WTC11 (cell line): ENCODE results near the gene IPO11. TPM values are rescaled to one million over a fixed set of nuclear protein-coding genes. Genes with fewer than 3 reads are reported as not detected.

Experiments
- ATAC-seq: fragments of 200-7000 bp; cut with Tn5 transposase; 2 replicates; pipeline ENCODE4 v1.10.0; 2021; ENCODE audit warnings: mild to moderate bottlenecking, moderate library complexity
- CTCF ChIA-PET: fragments of 300-600 bp; sonication (Branson Sonifier 250); formaldehyde crosslinking; loops from one replicate; lab custom pipeline; 2021; ENCODE audit warnings: antibody characterized with exemption; lab: Charles Lee
- POLR2A ChIA-PET: fragments of 350-600 bp; sonication (Branson Sonifier 250); formaldehyde crosslinking; loops from one replicate; lab custom pipeline; 2021; ENCODE audit warnings: antibody characterized with exemption; lab: Charles Lee
- DNase-seq: peaks from one replicate; pipeline ENCODE4 v3.0.0; 2021; ENCODE audit warnings: low spot score
- H3K27ac Mint-ChIP-seq: 2 replicates; pipeline ENCODE4 v1.8.0; 2021; ENCODE audit warnings: mixed read lengths
- H3K27me3 Mint-ChIP-seq: 2 replicates; pipeline ENCODE4 v1.8.0; 2021; ENCODE audit warnings: low read depth, mild to moderate bottlenecking, moderate library complexity, mixed read lengths
- H3K36me3 Mint-ChIP-seq: 2 replicates; pipeline ENCODE4 v1.8.0; 2021; ENCODE audit warnings: mixed read lengths
- H3K4me1 Mint-ChIP-seq: 2 replicates; pipeline ENCODE4 v1.8.0; 2022; ENCODE audit warnings: mixed read lengths
- H3K4me3 Mint-ChIP-seq: 2 replicates; pipeline ENCODE4 v1.8.0; 2021; ENCODE audit warnings: mild to moderate bottlenecking, moderate library complexity, mixed read lengths
- H3K9me3 Mint-ChIP-seq: 2 replicates; pipeline ENCODE4 v1.8.0; 2021; ENCODE audit warnings: mixed read lengths
- CREM ChIP-seq: sonication (generic); formaldehyde crosslinking; IDR thresholded peaks from 2 replicates; pipeline ENCODE4 v1.8.1; 2022; ENCODE audit warnings: mild to moderate bottlenecking, missing genetic modification reagents, moderate library complexity
- EMX1 ChIP-seq: fragments of 250-450 bp; sonication (Bioruptor Pico); IDR thresholded peaks from 2 replicates; pipeline ENCODE4 v1.8.0; 2021; ENCODE audit warnings: mild to moderate bottlenecking
- ESRRA ChIP-seq: sonication (generic); formaldehyde crosslinking; IDR thresholded peaks from 2 replicates; pipeline ENCODE4 v1.8.1; 2022; ENCODE audit warnings: mild to moderate bottlenecking, missing genetic modification reagents, borderline replicate concordance
- FOXK1 ChIP-seq: sonication (generic); formaldehyde crosslinking; IDR thresholded peaks from 2 replicates; pipeline ENCODE4 v1.8.0; 2022; ENCODE audit warnings: mild to moderate bottlenecking, moderate library complexity, missing genetic modification reagents
- GABPB1 ChIP-seq: sonication (generic); formaldehyde crosslinking; IDR thresholded peaks from 2 replicates; pipeline ENCODE4 v1.8.1; 2023; ENCODE audit warnings: mild to moderate bottlenecking, missing genetic modification reagents
- JUN ChIP-seq: sonication (generic); formaldehyde crosslinking; IDR thresholded peaks from 2 replicates; pipeline ENCODE4 v1.8.0; 2023; ENCODE audit warnings: mild to moderate bottlenecking, missing genetic modification reagents
- KAT7 ChIP-seq: sonication (generic); formaldehyde crosslinking; IDR thresholded peaks from 2 replicates; pipeline ENCODE4 v1.8.1; 2023; ENCODE audit warnings: missing genetic modification reagents, mild to moderate bottlenecking, borderline replicate concordance
- MXD4 ChIP-seq: fragments of 250-450 bp; sonication (Bioruptor Pico); IDR thresholded peaks from 2 replicates; pipeline ENCODE4 v1.8.0; 2021; ENCODE audit warnings: mild to moderate bottlenecking, moderate library complexity, borderline replicate concordance
- TEAD1 ChIP-seq: sonication (generic); formaldehyde crosslinking; IDR thresholded peaks from 2 replicates; pipeline ENCODE4 v1.8.0; 2022; ENCODE audit warnings: mild to moderate bottlenecking, missing genetic modification reagents
- total RNA-seq: library from RNA; stranded (reverse); gene quantifications from 3 replicates; pipeline ENCODE4 v1.2.3, GENCODE V29; 2021
- TF ChIP-seq, protein P1 (sequence below): sonication (generic); formaldehyde crosslinking; IDR thresholded peaks from 2 replicates; pipeline ENCODE4 v1.8.1; 2023; ENCODE audit warnings: mild to moderate bottlenecking, missing genetic modification reagents, moderate library complexity
- TF ChIP-seq, protein P2 (sequence below): sonication (generic); formaldehyde crosslinking; IDR thresholded peaks from 2 replicates; pipeline ENCODE4 v1.8.1; 2022; ENCODE audit warnings: mild to moderate bottlenecking, moderate library complexity, missing genetic modification reagents
- TF ChIP-seq, protein P3 (sequence below): fragments of 250-450 bp; sonication (Bioruptor Pico); IDR thresholded peaks from 2 replicates; pipeline ENCODE4 v2.1.2; 2022; ENCODE audit warnings: mild to moderate bottlenecking, moderate library complexity
- TF ChIP-seq, protein P4 (sequence below): sonication (generic); formaldehyde crosslinking; IDR thresholded peaks from 2 replicates; pipeline ENCODE4 v1.8.1; 2023; ENCODE audit warnings: mild to moderate bottlenecking, missing genetic modification reagents, borderline replicate concordance
- TF ChIP-seq, protein P5 (sequence below): fragments of 250-450 bp; sonication (Bioruptor Pico); IDR thresholded peaks from 2 replicates; pipeline ENCODE4 v1.9.0; 2021; ENCODE audit warnings: moderate library complexity, mild to moderate bottlenecking, inconsistent platforms, borderline replicate concordance
- TF ChIP-seq, protein P6 (sequence below): sonication (generic); formaldehyde crosslinking; IDR thresholded peaks from 2 replicates; pipeline ENCODE4 v1.8.1; 2023; ENCODE audit warnings: mild to moderate bottlenecking, missing genetic modification reagents
- TF ChIP-seq, protein P7 (sequence below): sonication (generic); formaldehyde crosslinking; IDR thresholded peaks from 2 replicates; pipeline ENCODE4 v1.8.0; 2023; ENCODE audit warnings: missing genetic modification reagents

The IPO11 gene
- total RNA-seq, 1 experiment from 2014 or later, result 61.9 TPM

DNA sequence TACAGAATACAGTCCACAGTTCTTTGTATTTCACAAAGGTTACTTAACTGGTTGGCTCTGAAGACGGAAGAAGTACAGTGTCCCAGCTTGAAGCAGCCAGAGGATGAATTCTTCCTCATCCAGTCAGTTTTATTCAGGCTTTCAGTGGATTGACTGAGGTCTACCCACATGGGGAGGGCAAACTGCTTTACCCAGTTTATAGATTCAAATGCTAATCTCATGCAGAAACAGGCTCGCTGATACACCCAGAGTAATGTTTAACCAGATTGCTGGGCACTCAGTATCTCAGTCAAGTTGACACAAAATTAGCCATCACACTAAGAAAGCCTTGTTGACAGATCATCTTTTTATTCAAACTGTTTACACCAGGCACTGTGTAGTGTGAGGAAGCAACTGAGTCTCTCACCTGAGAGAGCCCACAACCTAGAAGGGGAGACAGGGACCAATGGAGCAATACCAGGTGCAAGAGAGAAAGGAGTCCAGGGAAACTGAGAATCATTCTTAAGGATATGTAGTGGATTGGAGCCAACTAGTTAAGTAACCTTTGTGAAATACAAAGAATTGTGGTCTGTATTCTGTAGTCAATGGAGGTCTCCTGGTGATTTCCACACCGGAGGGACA lies 181.9 kb downstream of the IPO11 start:
- DNase-seq (no peak), ATAC-seq (peak; percentile 76)
- POLR2A ChIA-PET, result no interaction called here
- TF ChIP-seq, protein P1, sequence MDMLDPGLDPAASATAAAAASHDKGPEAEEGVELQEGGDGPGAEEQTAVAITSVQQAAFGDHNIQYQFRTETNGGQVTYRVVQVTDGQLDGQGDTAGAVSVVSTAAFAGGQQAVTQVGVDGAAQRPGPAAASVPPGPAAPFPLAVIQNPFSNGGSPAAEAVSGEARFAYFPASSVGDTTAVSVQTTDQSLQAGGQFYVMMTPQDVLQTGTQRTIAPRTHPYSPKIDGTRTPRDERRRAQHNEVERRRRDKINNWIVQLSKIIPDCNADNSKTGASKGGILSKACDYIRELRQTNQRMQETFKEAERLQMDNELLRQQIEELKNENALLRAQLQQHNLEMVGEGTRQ (CRISPR knock-in tag), result no peak
- CTCF ChIA-PET, result no interaction called here
- peaks cover 27% of the 10 kb centered on the region for H3K4me1 Mint-ChIP-seq
- no peak overlapping the region for H3K4me3 Mint-ChIP-seq
- no peaks in the 10 kb centered on the region for H3K27me3 Mint-ChIP-seq
- peaks cover 11% of the 10 kb centered on the region for H3K36me3 Mint-ChIP-seq
- peak overlapping the region; percentile 73 for H3K27ac Mint-ChIP-seq
- H3K9me3 Mint-ChIP-seq, result no peaks in the 10 kb centered on the region

DNA sequence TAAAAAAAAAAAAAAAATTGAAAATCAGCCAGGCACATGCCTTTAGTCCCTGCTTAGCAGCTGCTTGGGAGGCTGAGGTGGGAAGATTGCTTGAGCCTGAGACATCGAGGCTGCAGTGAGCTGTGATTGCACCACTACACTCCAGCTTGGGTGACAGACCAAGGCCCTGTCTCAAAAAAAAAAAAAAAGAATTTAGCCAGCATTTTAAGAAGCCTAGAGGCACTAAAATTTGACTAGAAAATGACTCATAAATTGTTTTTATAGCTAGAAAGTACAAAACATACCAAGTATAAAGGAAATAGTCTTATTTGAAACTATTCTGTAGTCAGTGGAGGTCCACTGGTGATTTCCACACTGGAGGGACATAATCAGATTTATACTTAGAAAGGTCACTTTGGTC lies 183.5 kb downstream of the IPO11 start:
- peaks cover 27% of the 10 kb centered on the region for H3K4me1 Mint-ChIP-seq
- no peak overlapping the region for H3K27ac Mint-ChIP-seq
- no peaks in the 10 kb centered on the region for H3K27me3 Mint-ChIP-seq
- CTCF ChIA-PET, result interaction anchor here (0.9 to 1.3 kb wide), 2 partner anchors 27 to 136 kb away, joined by 3 read pairs; no protein-coding TSS in a partner anchor
- TF ChIP-seq CREM (CRISPR knock-in tag) (no peak), TEAD1 (no peak), JUN (CRISPR knock-in tag) (no peak), ESRRA (CRISPR knock-in tag) (no peak), GABPB1 (CRISPR knock-in tag) (no peak), MXD4 (CRISPR knock-in tag) (no peak), EMX1 (CRISPR knock-in tag) (no peak)
- TF ChIP-seq, protein P2, sequence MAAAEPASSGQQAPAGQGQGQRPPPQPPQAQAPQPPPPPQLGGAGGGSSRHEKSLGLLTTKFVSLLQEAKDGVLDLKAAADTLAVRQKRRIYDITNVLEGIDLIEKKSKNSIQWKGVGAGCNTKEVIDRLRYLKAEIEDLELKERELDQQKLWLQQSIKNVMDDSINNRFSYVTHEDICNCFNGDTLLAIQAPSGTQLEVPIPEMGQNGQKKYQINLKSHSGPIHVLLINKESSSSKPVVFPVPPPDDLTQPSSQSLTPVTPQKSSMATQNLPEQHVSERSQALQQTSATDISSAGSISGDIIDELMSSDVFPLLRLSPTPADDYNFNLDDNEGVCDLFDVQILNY (CRISPR knock-in tag), result no peak
- TF ChIP-seq, protein P3, sequence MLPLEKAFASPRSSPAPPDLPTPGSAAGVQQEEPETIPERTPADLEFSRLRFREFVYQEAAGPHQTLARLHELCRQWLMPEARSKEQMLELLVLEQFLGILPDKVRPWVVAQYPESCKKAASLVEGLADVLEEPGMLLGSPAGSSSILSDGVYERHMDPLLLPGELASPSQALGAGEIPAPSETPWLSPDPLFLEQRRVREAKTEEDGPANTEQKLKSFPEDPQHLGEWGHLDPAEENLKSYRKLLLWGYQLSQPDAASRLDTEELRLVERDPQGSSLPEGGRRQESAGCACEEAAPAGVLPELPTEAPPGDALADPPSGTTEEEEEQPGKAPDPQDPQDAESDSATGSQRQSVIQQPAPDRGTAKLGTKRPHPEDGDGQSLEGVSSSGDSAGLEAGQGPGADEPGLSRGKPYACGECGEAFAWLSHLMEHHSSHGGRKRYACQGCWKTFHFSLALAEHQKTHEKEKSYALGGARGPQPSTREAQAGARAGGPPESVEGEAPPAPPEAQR, result no peak
- TF ChIP-seq, protein P4, sequence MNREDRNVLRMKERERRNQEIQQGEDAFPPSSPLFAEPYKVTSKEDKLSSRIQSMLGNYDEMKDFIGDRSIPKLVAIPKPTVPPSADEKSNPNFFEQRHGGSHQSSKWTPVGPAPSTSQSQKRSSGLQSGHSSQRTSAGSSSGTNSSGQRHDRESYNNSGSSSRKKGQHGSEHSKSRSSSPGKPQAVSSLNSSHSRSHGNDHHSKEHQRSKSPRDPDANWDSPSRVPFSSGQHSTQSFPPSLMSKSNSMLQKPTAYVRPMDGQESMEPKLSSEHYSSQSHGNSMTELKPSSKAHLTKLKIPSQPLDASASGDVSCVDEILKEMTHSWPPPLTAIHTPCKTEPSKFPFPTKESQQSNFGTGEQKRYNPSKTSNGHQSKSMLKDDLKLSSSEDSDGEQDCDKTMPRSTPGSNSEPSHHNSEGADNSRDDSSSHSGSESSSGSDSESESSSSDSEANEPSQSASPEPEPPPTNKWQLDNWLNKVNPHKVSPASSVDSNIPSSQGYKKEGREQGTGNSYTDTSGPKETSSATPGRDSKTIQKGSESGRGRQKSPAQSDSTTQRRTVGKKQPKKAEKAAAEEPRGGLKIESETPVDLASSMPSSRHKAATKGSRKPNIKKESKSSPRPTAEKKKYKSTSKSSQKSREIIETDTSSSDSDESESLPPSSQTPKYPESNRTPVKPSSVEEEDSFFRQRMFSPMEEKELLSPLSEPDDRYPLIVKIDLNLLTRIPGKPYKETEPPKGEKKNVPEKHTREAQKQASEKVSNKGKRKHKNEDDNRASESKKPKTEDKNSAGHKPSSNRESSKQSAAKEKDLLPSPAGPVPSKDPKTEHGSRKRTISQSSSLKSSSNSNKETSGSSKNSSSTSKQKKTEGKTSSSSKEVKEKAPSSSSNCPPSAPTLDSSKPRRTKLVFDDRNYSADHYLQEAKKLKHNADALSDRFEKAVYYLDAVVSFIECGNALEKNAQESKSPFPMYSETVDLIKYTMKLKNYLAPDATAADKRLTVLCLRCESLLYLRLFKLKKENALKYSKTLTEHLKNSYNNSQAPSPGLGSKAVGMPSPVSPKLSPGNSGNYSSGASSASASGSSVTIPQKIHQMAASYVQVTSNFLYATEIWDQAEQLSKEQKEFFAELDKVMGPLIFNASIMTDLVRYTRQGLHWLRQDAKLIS, result no peak
- TF ChIP-seq, protein P5, sequence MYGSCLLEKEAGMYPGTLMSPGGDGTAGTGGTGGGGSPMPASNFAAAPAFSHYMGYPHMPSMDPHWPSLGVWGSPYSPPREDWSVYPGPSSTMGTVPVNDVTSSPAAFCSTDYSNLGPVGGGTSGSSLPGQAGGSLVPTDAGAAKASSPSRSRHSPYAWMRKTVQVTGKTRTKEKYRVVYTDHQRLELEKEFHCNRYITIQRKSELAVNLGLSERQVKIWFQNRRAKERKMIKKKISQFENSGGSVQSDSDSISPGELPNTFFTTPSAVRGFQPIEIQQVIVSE (CRISPR knock-in tag), result no peak
- DNase-seq, result no peak
- H3K9me3 Mint-ChIP-seq, result no peaks in the 10 kb centered on the region
- no peak for ATAC-seq
- POLR2A ChIA-PET, result interaction anchor here (0.7 kb wide), 2 partner anchors 9 to 145 kb away, joined by 3 to 4 read pairs; no protein-coding TSS in a partner anchor
- H3K4me3 Mint-ChIP-seq, result no peak overlapping the region
- H3K36me3 Mint-ChIP-seq, result peaks cover 11% of the 10 kb centered on the region

DNA sequence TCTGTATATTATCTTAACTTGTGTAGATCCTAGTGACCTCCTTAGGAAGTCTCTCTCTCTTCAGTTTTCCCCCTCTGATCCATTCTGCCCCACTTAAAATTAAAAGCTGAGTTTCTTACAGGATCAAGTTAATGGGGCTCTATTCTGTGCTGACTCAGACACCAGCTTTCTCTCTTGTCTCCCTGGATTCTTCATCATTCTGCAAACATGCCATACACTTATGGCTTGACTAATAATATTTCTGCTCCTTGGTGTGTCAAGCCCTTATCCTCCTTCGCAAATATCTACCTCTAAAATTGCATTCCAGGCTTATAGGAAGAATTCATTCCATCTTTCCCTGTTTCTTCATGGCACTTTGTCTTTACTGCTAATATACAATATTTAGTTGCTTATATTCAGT lies 184.1 kb downstream of the IPO11 start:
- no peaks in the 10 kb centered on the region for H3K9me3 Mint-ChIP-seq
- ChIA-PET CTCF (interaction anchor here (0.9 to 1.3 kb wide), 2 partner anchors 28 to 137 kb away, joined by 3 read pairs; no protein-coding TSS in a partner anchor), POLR2A (no interaction called here)
- H3K4me3 Mint-ChIP-seq, result no peak overlapping the region
- H3K4me1 Mint-ChIP-seq, result peaks cover 27% of the 10 kb centered on the region
- ATAC-seq (no peak), DNase-seq (no peak)
- H3K36me3 Mint-ChIP-seq, result peaks cover 7% of the 10 kb centered on the region; the same call in 1 of the 2 replicates
- H3K27me3 Mint-ChIP-seq, result no peaks in the 10 kb centered on the region
- TF ChIP-seq, protein P6, sequence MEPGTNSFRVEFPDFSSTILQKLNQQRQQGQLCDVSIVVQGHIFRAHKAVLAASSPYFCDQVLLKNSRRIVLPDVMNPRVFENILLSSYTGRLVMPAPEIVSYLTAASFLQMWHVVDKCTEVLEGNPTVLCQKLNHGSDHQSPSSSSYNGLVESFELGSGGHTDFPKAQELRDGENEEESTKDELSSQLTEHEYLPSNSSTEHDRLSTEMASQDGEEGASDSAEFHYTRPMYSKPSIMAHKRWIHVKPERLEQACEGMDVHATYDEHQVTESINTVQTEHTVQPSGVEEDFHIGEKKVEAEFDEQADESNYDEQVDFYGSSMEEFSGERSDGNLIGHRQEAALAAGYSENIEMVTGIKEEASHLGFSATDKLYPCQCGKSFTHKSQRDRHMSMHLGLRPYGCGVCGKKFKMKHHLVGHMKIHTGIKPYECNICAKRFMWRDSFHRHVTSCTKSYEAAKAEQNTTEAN (CRISPR knock-in tag), result no peak
- TF ChIP-seq FOXK1 (CRISPR knock-in tag) (no peak), KAT7 (CRISPR knock-in tag) (no peak)
- TF ChIP-seq, protein P7, sequence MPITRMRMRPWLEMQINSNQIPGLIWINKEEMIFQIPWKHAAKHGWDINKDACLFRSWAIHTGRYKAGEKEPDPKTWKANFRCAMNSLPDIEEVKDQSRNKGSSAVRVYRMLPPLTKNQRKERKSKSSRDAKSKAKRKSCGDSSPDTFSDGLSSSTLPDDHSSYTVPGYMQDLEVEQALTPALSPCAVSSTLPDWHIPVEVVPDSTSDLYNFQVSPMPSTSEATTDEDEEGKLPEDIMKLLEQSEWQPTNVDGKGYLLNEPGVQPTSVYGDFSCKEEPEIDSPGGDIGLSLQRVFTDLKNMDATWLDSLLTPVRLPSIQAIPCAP (CRISPR knock-in tag), result no peak
- H3K27ac Mint-ChIP-seq, result no peak overlapping the region
